ENCODE results near the gene TIAM2.
"Not testable (repeated sequence)": the region's sequence is repeated elsewhere in the genome, so short reads cannot be mapped to it uniquely, and the experiment has no call there.

Gene TIAM2

GRCh38 chr6:155207223-155207622, 212.1 kb downstream of the TIAM2 start:
- no peak for DNase-seq

GRCh38 chr6:155212106-155212505, 217.0 kb downstream of the TIAM2 start:
- DNase-seq: no peak

GRCh38 chr6:155212616-155213380, 217.7 kb downstream of the TIAM2 start:
- no peak for DNase-seq

- DNase-seq: no peak
These were observed 218.7 kb downstream of the TIAM2 start for GRCh38 chr6:155213611-155214372.

- no peak for DNase-seq
These were observed 220.8 kb downstream of the TIAM2 start for GRCh38 chr6:155215906-155216305.

GRCh38 chr6:155216312-155217046, 221.4 kb downstream of the TIAM2 start:
- DNase-seq: no peak

GRCh38 chr6:155218711-155219110, 223.6 kb downstream of the TIAM2 start:
- DNase-seq: not testable (repeated sequence)

GRCh38 chr6:155219299-155219698, 224.2 kb downstream of the TIAM2 start:
- DNase-seq: no peak

GRCh38 chr6:155219858-155220301, 224.8 kb downstream of the TIAM2 start:
- DNase-seq: no peak

- no peak for DNase-seq
These were observed 226.0 kb downstream of the TIAM2 start for GRCh38 chr6:155221086-155221485.

- DNase-seq: no peak
These were observed 227.4 kb downstream of the TIAM2 start for GRCh38 chr6:155222506-155222905.

- DNase-seq: no peak
These were observed 228.7 kb downstream of the TIAM2 start for GRCh38 chr6:155223646-155224451.

GRCh38 chr6:155224618-155225017, 229.5 kb downstream of the TIAM2 start:
- no peak for DNase-seq

- no peak for DNase-seq
These were observed 231.9 kb downstream of the TIAM2 start for GRCh38 chr6:155227046-155227445.

- no peak for DNase-seq
These were observed 233.5 kb downstream of the TIAM2 start for GRCh38 chr6:155228546-155229166.

- DNase-seq: not testable (repeated sequence)
These were observed 235.9 kb downstream of the TIAM2 start for GRCh38 chr6:155230975-155231374.

GRCh38 chr6:155232848-155233247, 237.7 kb downstream of the TIAM2 start:
- DNase-seq: no peak

- DNase-seq: no peak
These were observed 239.1 kb downstream of the TIAM2 start for GRCh38 chr6:155234167-155234566.

GRCh38 chr6:155234687-155235086, 239.6 kb downstream of the TIAM2 start:
- DNase-seq: no peak

- no peak for DNase-seq
These were observed 240.0 kb downstream of the TIAM2 start for GRCh38 chr6:155235087-155235486.

- DNase-seq: no peak
These were observed 242.5 kb downstream of the TIAM2 start for GRCh38 chr6:155237613-155238012.

Measured in effector CD4-positive, alpha-beta T cell (primary cell).